NCI-H460 (cell line): Measurements from ENCODE around the gene PLCH2. TPM values are rescaled to one million over a fixed set of nuclear protein-coding genes. Genes with fewer than 3 reads are reported as not detected.
"Not testable (repeated sequence)": the region's sequence is repeated elsewhere in the genome, so short reads cannot be mapped to it uniquely, and the experiment has no call there.

Source experiments
- DNase-seq: peaks from one replicate; pipeline ENCODE4 v3.0.0-alpha.2; 2016; ENCODE audit warnings: low read depth; ENCODE audit errors: extremely low read depth
- total RNA-seq: library from RNA; depleted of rRNA; stranded (reverse); fragments of >200 nt; shearing (Covaris generic); gene quantifications from 2 replicates; pipeline ENCODE4 v1.2.3, GENCODE V29; 2014

PLCH2 gene
- total RNA-seq, 1 experiment from 2014 or later, result not detected

DNA sequence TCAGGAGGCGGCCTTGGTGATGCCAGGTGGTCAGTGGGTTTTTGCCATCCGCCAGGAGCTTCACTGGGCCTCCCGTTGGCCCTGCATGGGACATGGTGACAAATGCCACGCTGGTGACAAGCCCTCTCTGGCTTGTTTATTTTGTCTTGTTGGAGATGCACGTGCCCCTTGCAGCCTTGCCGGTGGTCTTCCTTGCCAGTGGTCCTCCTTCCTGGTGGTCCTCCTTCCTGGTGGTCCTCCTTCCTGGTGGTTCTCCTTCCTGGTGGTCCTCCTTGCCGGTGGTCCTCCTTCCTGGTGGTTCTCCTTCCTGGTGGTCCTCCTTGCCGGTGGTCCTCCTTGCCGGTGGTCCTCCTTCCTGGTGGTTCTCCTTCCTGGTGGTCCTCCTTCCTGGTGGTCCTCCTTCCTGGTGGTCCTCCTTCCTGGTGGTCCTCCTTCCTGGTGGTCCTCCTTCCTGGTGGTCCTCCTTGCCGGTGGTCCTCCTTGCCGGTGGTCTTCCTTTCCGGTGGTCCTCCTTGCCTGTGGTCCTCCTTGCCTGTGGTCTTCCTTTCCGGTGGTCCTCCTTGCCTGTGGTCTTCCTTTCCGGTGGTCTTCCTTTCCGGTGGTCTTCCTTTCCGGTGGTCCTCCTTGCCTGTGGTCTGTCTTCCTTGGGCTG lies 16.9 kb upstream of the PLCH2 start:
- DNase-seq, result not testable (repeated sequence)

DNA sequence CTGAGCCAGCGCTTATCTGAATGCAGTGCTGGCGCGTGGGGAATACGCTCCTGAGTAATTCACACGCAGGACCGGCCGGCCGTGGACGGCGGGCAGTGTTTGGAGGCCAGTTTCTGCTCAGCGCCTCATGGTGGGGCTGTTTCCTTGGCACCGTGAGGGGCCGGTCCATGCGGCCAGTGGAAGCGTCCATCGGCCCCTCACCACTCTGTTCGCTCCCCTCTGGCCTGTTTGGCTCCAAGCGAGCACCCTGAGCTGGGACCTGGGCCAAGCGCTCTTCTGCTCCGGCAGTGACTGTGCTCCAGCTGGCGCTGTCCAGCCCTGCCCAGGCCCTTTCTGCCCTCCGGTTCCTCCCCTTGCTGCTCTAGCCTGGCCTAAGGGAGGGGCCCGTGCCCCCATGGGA lies 16.3 kb upstream of the PLCH2 start:
- no peak for DNase-seq

- no peak for DNase-seq
These were observed 15.9 kb upstream of the PLCH2 start for GRCh38 chr1:2460203-2460602.

DNA sequence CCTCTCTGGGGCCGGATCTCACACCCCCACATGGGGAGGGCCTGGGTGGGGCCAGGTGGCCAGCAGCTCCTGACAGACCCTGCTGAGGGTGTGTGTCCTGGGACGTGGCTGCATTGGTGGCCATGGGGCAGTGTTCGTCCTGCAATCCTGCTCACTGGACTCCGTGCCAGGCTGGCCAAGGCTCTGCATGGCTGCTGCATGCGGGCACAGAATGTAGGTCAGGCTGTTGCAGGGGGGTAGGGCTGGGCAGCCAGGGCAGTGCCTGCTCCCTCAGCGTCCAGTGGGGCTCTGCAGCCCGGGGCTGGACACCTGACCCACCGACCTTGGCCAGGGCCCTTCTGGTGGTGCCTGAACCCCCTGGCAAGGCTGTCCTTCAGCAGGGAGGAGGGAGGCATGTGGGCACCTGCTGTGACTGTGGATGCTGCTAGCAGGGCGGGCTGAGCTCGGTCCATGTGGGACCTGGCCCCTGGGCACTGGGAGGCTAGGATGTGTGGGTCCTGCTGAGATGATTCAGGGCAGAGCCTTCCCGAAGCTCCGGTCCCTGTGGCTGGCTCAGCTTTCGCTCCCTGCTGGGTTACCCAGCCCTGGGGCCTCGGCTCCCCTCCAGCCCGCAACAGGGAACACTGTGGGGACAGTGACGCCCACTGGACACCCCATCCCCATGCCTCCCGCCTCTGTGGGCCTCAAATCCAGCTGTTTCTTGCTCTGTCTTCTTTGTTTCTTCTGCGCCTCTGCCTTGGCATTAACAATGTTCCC lies 14.9 kb upstream of the PLCH2 start:
- no peak for DNase-seq

- no peak for DNase-seq
These were observed 13.3 kb upstream of the PLCH2 start for GRCh38 chr1:2462819-2463218.

DNA sequence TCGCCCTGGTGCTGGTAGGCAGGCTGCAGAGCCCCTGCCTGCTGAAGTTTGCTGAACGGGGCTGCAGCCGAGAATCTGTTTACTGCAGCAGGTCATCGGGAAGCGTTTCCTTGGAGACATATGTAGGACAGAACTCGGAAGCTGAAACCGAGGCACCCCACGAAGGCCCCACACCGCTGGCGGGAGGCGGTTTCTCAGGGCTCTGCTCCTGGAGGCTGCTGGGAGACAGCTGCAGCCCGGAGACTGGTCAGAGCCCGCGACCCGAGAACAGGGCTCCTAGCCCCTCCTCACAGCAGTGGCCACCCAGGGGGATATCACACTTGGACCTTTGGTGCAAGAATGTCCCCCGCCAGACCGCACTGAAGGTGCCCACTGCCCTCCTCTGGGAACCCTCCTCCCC lies 12.7 kb upstream of the PLCH2 start:
- no peak for DNase-seq

DNA sequence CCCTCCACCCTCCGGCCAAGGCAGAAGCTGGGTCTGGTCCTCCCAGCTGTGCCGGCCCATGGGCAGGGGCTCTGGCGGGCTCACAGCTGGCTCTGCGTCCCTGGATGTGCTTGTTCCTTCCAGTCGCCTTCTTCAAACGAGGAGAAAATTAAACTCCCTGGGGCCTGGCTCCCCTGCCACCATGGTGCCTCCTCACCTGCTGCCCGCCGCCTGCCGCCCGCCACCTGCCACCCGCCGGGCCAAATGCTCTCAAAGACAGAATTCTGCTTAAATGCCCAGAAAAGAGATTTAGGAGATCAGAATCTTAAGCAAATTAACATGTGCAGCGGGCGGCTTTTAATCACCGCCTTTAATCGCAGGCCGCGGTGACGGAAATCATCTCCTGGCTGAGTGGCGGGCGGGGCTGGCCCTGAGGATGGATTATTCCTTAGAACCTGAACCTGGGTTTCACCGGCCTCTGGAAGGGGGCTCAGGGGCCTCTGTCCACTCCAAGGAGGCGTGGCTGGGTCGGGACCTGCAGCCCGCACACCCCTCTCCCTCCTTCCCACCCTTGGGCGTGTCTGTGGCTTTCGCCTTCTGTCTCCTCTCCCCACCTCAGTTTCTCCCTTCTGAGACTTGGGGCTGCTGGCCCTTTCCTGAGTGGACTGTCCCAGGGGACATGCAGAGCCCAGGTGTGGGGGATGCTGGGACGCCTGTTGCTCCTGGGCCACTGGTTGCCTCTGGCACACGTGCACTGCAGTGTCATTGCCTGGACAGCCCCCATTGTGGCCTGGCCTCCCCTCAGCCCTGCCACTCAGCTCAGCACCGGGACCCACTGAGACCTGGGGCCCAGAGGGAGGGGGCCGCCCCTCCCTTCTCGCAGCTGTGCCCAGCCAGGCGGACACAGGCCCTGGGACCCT lies 10.5 kb upstream of the PLCH2 start:
- DNase-seq, result no peak

- DNase-seq, result no peak
These were observed 9.8 kb upstream of the PLCH2 start for GRCh38 chr1:2466270-2466665.

DNA sequence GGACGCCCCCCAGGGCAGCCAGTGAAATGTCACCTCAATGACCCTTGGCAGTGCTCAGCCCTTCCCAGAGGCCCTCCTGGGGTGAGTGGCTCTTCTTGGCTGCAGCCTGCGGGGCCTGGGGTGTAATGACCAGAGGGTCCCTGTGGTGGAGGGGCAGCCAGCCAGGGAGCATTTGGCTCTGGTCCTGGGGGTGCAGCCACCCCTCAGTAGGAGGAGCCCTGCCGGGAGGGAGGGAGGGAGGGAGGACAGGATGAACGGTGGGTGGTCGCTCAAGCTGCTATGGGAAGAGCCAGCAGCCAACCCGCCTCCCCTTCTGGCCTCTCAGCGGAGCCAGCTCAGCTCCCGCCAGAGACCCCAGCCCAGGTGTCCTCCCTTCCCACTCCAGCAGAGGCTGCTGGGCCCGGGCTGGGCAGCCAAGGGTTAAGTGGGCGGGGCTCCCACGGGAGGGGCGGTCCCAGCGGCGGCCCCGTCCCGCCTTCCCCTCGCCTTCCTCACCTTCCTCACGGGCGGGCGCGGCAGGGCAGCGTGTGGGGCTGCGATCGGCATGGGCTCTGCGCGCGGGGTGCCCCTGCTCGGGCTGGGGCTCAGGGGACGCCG lies 9.0 kb upstream of the PLCH2 start:
- DNase-seq, result no peak

DNA sequence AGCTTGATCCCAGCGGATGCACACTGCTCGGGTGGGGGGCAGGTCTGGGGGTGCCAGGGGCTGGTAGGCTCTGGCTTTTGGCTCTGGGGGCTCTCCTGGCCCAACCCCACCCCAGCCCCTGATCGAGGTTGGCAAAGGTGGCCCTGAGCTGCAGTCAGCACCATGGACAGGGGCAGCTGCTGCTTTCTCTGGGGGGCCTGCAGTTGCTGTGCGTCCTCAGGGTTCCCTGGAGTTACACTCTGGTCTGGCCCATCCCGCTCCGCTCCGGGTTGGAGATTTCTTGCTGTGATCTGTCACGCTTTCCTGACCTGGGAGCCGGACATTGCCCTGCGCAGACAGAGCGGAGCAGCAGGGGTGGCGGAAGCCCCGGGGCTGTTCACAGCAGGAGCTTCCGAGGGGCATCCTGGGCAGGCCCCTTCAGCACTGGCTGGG lies 8.0 kb upstream of the PLCH2 start:
- no peak for DNase-seq

DNA sequence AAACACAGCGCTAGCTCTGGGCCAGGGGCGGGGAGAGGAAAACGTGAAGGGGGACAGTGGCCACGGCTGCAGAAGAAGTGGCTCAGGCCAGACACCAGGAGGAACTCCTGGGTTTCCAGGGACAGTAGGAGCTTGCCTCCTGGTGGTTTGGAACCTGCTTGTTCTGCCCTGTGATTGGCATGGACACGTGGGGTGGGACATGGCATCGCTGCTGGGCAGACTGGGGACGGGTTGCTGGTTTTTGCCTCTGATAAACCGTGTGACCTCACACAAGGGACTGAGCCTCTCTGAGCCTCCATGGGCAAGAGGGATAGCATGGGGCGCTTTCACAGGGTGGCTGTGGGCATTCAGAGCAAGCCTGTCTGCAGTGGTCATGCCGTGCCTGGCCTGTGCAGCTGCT lies 7.5 kb upstream of the PLCH2 start:
- no peak for DNase-seq

DNA sequence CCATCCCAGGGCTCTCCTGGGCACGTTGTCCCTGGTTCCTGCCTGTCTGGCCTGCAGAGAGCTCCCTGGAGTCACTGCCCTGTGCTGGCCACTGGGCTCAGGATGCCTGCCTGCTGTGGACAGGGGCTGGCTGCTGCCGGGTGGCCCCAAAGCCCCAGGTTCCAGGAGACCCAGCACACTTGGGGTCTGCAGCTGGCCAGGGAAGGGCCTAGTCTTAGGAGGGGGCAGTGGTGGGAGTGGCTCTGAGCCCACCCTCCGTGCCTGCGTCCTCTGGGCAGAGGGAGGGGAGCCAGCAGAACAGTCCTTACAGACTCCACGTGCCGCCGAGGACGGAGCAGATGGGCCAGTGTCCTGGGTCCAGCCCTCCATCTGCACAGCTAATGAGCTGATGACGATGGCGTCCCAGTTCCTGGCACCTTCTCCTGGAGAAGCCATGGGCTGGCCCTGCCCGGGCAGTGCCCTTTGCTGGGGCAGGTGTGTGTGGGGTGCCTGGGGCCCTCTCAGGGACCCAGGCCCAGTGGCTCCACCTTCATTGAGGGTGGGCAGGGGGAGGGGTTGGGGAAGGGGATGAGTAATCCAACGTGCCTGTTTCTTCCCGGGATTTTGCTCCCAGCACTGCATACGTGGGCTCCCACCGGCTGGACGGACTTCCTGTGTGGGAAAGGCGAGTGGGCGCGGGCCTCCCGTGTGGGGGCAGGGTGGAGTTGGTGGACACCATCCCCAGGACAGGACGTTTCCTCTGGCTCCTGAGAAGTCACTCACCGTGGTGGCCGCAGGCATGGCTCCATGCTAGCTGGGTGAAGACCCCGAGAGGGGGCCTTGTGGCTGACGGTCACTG lies 6.8 kb upstream of the PLCH2 start:
- DNase-seq, result no peak

DNA sequence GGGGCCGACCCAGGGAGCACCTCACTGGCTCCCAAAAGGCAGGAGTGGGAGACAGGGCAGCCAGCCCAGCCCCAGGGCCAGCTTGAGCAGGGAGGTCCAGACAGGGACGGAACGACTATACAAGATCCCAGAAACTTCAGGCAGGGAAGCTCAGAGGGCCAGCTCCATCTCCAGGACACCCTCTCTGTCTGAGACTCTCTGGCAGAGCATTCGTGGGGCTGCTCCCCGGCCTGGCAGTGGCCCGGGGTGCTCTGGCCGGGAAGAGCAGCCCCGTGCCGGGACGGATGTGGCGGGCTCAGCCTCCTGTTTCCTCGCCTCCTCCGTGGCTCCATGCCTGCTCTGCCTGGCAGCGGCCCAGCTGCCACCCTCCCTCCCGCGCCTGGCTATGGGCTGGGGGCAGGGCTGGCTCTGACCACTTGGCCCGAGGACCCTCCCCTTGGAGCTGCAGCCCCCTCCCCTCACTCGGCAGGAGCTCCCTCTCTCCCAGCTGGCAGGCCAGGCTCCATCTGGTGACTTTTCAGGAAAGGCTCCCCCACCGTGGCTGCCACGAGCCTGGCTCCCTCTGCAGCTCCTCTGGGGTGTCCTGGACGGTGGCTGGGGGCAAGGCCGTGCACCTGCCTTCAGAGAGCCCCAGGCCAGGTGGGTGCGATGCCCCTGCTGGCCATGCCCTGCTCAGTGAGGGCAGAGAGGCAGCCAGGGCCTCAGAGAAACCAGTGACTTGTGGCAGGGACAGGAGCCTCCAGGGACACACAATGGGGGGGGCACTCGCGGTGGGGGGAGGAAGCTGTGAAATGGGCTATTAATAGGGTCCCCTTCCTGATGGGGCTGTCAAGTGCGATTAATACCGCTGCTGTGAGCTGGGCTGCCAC lies 5.6 kb upstream of the PLCH2 start:
- no peak for DNase-seq

DNA sequence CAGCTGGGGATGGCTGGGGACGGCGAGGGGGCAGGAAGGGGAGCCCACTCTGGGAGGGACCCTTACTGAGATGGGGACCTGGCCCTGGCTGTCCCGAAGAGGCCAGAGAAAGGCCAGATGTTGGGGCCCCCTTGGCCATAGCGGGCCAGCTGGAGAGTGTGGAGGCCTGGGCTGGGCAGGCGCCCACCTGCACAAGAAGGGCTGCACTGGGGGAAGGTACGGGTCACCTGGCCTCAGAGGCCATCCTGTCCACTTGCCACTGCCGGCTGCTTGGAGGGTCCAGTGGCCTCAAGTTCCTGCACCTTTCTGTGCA lies 5.0 kb upstream of the PLCH2 start:
- no peak for DNase-seq

DNA sequence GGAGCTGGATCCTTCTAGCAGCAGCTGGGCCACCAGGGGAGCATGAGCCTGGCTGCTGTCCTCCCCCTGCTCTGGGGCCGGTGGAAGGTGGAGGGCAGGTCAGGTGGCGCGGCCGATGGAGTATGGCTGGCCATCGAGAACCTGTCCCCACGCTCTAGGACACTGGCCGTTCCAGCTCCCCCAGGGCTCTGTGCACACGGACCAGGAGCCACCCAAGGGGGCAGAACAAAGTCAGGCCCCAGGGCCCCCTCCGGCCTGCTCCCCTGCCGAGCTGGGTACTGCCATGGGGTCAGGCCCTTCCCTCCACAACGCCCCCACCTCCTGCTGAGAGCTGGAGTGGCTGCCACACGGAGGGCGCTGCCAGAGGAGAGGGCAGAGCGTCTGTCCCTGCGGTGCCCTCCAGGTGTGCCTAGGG lies 4.5 kb upstream of the PLCH2 start:
- no peak for DNase-seq

DNA sequence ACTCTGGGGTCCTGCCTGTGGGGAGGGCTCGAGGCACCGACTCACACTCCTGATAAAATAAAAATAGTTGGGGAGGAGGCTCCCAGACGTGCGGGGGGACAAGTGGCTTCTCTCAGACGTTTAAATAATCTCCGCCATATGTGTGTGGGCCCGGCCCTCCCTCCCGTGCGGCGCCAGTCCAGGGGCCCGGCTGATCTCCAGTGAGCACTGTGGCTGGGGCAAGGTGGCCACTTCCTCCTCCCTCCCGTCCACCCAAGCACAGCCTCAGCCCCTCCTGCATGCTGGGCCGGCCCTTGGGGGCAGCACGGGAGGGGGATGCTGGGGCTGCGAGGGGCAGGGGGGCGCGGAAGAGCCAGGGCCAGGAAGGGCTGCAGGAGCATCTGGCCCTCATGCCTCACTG lies 4.0 kb upstream of the PLCH2 start:
- no peak for DNase-seq

DNA sequence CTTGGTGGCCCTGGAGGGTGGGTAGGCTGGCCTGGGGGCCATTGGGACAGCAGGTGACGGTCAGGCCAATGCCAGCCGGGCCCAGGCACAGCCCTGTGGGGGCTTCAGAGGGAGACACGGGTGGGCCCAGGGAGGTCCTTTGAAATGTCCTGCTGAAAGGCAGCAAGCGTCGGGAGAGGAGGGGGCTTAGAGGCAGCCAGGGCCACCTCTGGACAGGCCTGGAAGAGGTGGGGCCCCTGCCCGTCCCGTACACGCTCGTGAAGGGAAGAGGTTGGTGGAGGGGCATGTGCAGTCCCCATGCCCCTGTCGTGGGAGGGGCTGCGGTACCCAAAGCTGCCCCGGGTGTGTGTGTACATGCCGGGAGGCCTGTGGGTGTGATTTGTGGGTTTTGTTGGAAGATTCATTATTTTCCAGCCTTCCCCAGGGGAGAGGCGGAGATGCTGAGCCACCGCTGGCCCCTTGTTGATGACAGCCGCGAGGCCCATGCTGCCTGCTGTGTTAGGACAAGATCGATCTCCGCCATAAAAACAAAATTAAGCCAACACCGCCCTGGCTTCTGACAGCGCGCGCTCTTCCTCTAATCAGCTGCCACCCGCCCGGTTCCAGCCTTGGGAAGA lies 3.4 kb upstream of the PLCH2 start:
- DNase-seq, result no peak

- DNase-seq, result no peak
These were observed 2.9 kb upstream of the PLCH2 start for GRCh38 chr1:2473198-2473597.
